T-cell (primary cell): ENCODE data around the gene KCTD16. TPM values are rescaled to one million over a fixed set of nuclear protein-coding genes. Genes with fewer than 3 reads are reported as not detected.

ENCODE experiments used
- ATAC-seq, 4 experiments: fragments of 200-7000 bp in 3 of 4; fragments of 150-1000 bp in 1 of 4; cut with Tn5 transposase; replicated peaks in 1 of 4; 1 replicate in 3 of 4; 2 replicates in 1 of 4; pipeline ENCODE4 v1.10.0; 2021; ENCODE audit warnings: moderate library complexity in 3 of 4, mild to moderate bottlenecking in 2 of 4, moderate number of reproducible peaks in 1 of 4
- CTCF ChIA-PET, 2 donors: fragments of 300-600 bp; sonication (Branson Sonifier 250); formaldehyde crosslinking; loops; one replicate each; lab custom pipeline; 2022; ENCODE audit warnings: antibody characterized with exemption in 2 of 2; lab: Charles Lee
- POLR2A ChIA-PET, 2 donors: fragments of 300-600 bp; sonication (Branson Sonifier 250); formaldehyde crosslinking; loops; one replicate each; lab custom pipeline; 2022; ENCODE audit warnings: antibody characterized with exemption in 2 of 2; lab: Charles Lee
- DNase-seq, 35 experiments: peaks; one replicate each; pipeline versions ENCODE4 v3.0.0 to v3.0.0-alpha.2; 2013 to 2023
- H3K27ac ChIP-seq: one replicate; pipeline ENCODE4 v1.5.1; 2013; ENCODE audit warnings: low read length
- H3K27me3 ChIP-seq, 2 experiments: replicated peaks in 1 of 2; 1 replicate in 1 of 2; 2 replicates in 1 of 2; pipeline versions ENCODE4 v1.6.1 to v1.7.0; 2013; ENCODE audit warnings: low read length in 1 of 2, mixed read lengths in 1 of 2; ENCODE audit not compliant: control insufficient read depth in 2 of 2, insufficient read depth in 2 of 2; ENCODE audit errors: extremely low read depth in 1 of 2
- H3K36me3 ChIP-seq, 2 donors: 1 replicate in 1 of 2; 2 replicates in 1 of 2; pipeline versions ENCODE4 v1.6.1 to v1.7.0; 2013; ENCODE audit warnings: low read length in 1 of 2; ENCODE audit not compliant: control insufficient read depth in 2 of 2, insufficient read depth in 1 of 2; ENCODE audit errors: extremely low read depth in 1 of 2
- H3K4me1 ChIP-seq, 2 experiments: 1 replicate in 1 of 2; 2 replicates in 1 of 2; pipeline versions ENCODE4 v1.6.1 to v1.7.0; 2013; ENCODE audit warnings: low read length in 2 of 2, mixed read lengths in 1 of 2; ENCODE audit not compliant: insufficient read depth in 2 of 2, control insufficient read depth in 1 of 2; ENCODE audit errors: extremely low read depth in 1 of 2
- H3K4me3 ChIP-seq, 2 donors: 1 replicate in 1 of 2; 2 replicates in 1 of 2; pipeline versions ENCODE4 v1.5.1 to v1.7.0; 2013; ENCODE audit warnings: mild to moderate bottlenecking in 2 of 2, low read length in 1 of 2, moderate library complexity in 1 of 2; ENCODE audit not compliant: control insufficient read depth in 1 of 2; ENCODE audit errors: extremely low read depth in 1 of 2
- H3K9me3 ChIP-seq: 2 replicates; pipeline ENCODE4 v1.7.0; 2013
- H3K27ac Mint-ChIP-seq, 2 donors: one replicate each; pipeline ENCODE4 v1.8.0; 2020 to 2021; ENCODE audit warnings: mild to moderate bottlenecking in 2 of 2, mixed read lengths in 2 of 2
- H3K27me3 Mint-ChIP-seq, 2 donors: one replicate each; pipeline ENCODE4 v1.8.0; 2021 to 2022; ENCODE audit warnings: mixed read lengths in 2 of 2
- H3K36me3 Mint-ChIP-seq: one replicate; pipeline ENCODE4 v1.8.0; 2021; ENCODE audit warnings: mixed read lengths
- H3K4me1 Mint-ChIP-seq, 3 donors: one replicate each; pipeline ENCODE4 v1.8.0; 2020 to 2022; ENCODE audit warnings: mixed read lengths in 3 of 3, mild to moderate bottlenecking in 1 of 3
- H3K4me3 Mint-ChIP-seq, 3 donors: one replicate each; pipeline ENCODE4 v1.8.0; 2020 to 2022; ENCODE audit warnings: mild to moderate bottlenecking in 3 of 3, mixed read lengths in 3 of 3, moderate library complexity in 3 of 3
- H3K9me3 Mint-ChIP-seq, 3 donors: one replicate each; pipeline ENCODE4 v1.8.0; 2020 to 2022; ENCODE audit warnings: mixed read lengths in 3 of 3
- WGBS: methylation state at CpG from one replicate; pipeline ENCODE4 v1.1.5; 2013; ENCODE audit warnings: missing lambda C conversion rate; ENCODE audit not compliant: insufficient coverage; 5-methylcytosine and 5-hydroxymethylcytosine counted together
- total RNA-seq, 35 experiments: library from RNA in 6 of 35; stranded (reverse) in 6 of 35; fragments of 120-200 nt in 1 of 35; gene quantifications; one replicate each; pipeline versions ENCODE4 v1.2.1 to v1.2.4 and lab custom pipeline; 2013 to 2026

The KCTD16 gene
- total RNA-seq, 5 donors from 2014 or later (not counting 1 experiment from before 2014, with no cell fraction given) = 0.03 to 0.20 (median 0.10) TPM; not detected in 1

DNA sequence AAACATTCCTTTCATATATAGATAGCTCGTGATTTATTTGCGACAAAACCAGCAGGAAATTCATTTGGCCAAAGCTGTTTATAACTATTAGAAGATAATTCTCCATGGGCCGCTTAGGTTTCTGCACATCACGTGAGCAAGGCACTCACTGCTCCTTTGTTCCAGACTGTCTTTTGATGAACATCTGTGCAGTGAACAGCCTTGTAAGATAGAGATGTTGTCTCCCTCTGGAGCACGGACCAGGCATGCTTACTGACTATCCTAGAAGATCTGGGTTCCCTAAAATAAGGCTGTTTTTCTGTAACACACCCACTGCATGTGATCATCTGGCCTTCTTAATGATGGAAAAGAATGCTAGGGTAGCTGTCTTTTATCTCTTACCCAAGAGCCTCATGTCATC, 31.1 kb upstream of the KCTD16 start:
- Histone ChIP-seq H3K27me3 (no peaks in the 10 kb centered on the region), H3K27ac (no peak overlapping the region), H3K36me3 (no peaks in the 10 kb centered on the region), H3K9me3 (no peaks in the 10 kb centered on the region), H3K4me1 (no peaks in the 10 kb centered on the region), H3K4me3 (no peak overlapping the region)
- Mint-ChIP-seq H3K27me3 (peaks cover 5 to 9% of the 10 kb centered on the region in 2 donors), H3K9me3 (no peaks in the 10 kb centered on the region), H3K36me3 (no peaks in the 10 kb centered on the region), H3K4me3 (no peak overlapping the region), H3K4me1 (peaks cover 6 to 16% (median 6%) of the 10 kb centered on the region in 3 donors), H3K27ac (no peak overlapping the region)
- ATAC-seq (no peak), DNase-seq (no peak)
- 74% methylated on average over 3 of the region's 5 CpGs for WGBS
- CTCF ChIA-PET = interaction anchor here in 1 of 2 donors (1.5 kb wide), 1 partner anchor 8 kb away, joined by 6 read pairs; no protein-coding TSS in a partner anchor
- POLR2A ChIA-PET = no interaction called here

DNA sequence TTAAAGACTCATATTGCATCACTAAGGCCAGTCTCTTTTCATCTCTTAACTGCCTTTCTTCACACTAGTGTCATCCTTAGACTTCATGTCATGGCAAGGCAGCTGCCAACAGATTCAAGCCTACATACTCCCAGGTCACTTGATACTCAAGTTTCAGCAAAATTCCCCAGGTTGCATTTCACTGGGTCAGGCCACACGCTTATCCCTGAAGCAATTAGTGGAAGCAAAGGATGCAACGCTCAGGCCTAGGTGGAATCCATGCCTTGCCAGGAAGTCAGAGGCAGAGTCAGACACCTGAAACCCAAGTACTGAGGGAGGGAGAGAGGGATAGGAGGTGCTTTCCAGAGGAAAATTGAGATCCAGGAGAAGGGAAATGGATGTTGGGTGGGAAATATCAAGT, 29.1 kb upstream of the KCTD16 start:
- H3K27ac ChIP-seq = no peak overlapping the region
- Mint-ChIP-seq H3K36me3 (no peaks in the 10 kb centered on the region), H3K4me3 (no peak overlapping the region), H3K27me3 (peaks cover 5 to 15% of the 10 kb centered on the region in 2 donors), H3K9me3 (no peaks in the 10 kb centered on the region), H3K27ac (no peak overlapping the region), H3K4me1 (peaks cover 6 to 10% (median 6%) of the 10 kb centered on the region in 3 donors)
- ChIA-PET CTCF (interaction anchor here in 1 of 2 donors (1.1 kb wide), 1 partner anchor 1388 kb away, joined by 3 read pairs; no protein-coding TSS in a partner anchor), POLR2A (interaction anchor here in 1 of 2 donors (0.7 kb wide), 1 partner anchor 822 kb away, joined by 3 read pairs; no protein-coding TSS in a partner anchor)
- WGBS = 100% methylated on average over 2 of the region's 2 CpGs
- H3K27me3 ChIP-seq = no peaks in the 10 kb centered on the region
- H3K9me3 ChIP-seq = no peaks in the 10 kb centered on the region
- H3K4me1 ChIP-seq = no peaks in the 10 kb centered on the region
- H3K36me3 ChIP-seq = no peaks in the 10 kb centered on the region
- DNase-seq = no peak
- no peak overlapping the region for H3K4me3 ChIP-seq
- ATAC-seq = no peak

DNA sequence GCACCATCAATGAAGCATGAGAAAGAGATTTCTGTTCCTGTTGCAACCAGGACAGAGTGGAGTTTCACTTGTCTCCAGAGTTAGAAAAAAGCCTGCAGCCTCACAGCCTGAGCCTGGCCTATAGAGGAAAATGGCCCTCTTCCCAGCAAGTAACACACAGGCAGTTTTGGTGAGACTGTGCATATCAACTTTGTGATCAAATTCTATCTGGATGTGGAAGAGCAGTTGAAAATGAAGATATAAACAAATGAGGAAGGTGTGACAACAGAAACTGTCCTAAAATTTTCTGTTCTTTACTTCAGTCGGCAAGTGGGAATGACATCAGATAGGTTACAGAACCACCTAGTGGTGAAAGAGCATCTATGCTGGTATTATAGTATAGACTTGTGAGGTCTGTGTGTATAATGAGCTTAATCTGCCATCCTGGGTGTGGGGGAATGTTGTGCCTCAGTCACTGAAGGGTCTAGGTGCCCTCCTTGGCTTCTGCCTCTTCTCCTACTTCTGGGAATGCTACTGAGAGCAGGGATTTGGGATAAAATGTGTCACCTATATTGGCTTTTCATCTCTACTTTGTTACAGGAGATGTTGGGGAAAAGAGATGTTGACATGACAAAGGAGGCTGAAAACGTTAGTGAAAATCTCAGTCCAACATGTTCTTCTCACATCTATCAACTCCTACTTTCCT, 28.4 kb upstream of the KCTD16 start:
- no CpG with 5 or more reads among the region's 2 CpGs for WGBS
- ChIA-PET POLR2A (no interaction called here), CTCF (interaction anchor here (0.5 to 1.6 kb wide), 6 partner anchors 12 to 1389 kb away, joined by 3 to 5 read pairs (median 3); no protein-coding TSS in a partner anchor)
- Mint-ChIP-seq H3K9me3 (no peaks in the 10 kb centered on the region), H3K27me3 (peaks cover 5 to 15% of the 10 kb centered on the region in 2 donors), H3K4me1 (peaks cover 6 to 10% (median 6%) of the 10 kb centered on the region in 3 donors), H3K27ac (no peak overlapping the region), H3K36me3 (no peaks in the 10 kb centered on the region), H3K4me3 (no peak overlapping the region)
- DNase-seq = peak in 1 of 35 experiments; percentile 46
- no peaks in the 10 kb centered on the region for H3K4me1 ChIP-seq
- no peak overlapping the region for H3K27ac ChIP-seq
- peak; percentile 68 to 86 (median 76) for ATAC-seq
- no peak overlapping the region for H3K4me3 ChIP-seq
- H3K27me3 ChIP-seq = no peaks in the 10 kb centered on the region
- H3K36me3 ChIP-seq = no peaks in the 10 kb centered on the region
- no peaks in the 10 kb centered on the region for H3K9me3 ChIP-seq

DNA sequence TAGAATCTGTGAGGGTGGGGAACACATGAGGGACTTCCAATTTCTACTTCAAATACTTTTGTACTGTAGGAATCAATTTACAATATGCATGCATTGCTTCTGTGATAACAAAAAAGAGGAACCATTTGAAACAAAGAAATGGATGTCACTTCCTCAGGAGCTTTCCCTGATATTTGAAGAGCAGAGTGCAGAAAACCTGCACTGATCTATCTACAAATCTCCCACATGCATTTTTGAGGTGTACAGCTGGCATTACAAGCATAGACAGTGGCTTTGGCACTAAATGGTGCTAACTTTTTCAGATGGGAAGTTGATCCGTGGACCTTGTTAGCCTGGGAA, 27.9 kb upstream of the KCTD16 start:
- Histone ChIP-seq H3K36me3 (no peaks in the 10 kb centered on the region), H3K27ac (no peak overlapping the region), H3K4me3 (no peak overlapping the region), H3K4me1 (no peaks in the 10 kb centered on the region), H3K27me3 (no peaks in the 10 kb centered on the region), H3K9me3 (no peaks in the 10 kb centered on the region)
- Mint-ChIP-seq H3K9me3 (no peaks in the 10 kb centered on the region), H3K4me1 (peaks cover 6 to 10% (median 6%) of the 10 kb centered on the region in 3 donors), H3K27me3 (peaks cover 5 to 15% of the 10 kb centered on the region in 2 donors), H3K4me3 (no peak overlapping the region), H3K36me3 (no peaks in the 10 kb centered on the region), H3K27ac (no peak overlapping the region)
- POLR2A ChIA-PET = no interaction called here
- DNase-seq (no peak), ATAC-seq (no peak)
- CTCF ChIA-PET = interaction anchor here (0.5 to 1.6 kb wide), 7 partner anchors 12 to 1389 kb away, joined by 3 to 5 read pairs (median 3); no protein-coding TSS in a partner anchor
- WGBS = no CpG with 5 or more reads among the region's 1 CpG

DNA sequence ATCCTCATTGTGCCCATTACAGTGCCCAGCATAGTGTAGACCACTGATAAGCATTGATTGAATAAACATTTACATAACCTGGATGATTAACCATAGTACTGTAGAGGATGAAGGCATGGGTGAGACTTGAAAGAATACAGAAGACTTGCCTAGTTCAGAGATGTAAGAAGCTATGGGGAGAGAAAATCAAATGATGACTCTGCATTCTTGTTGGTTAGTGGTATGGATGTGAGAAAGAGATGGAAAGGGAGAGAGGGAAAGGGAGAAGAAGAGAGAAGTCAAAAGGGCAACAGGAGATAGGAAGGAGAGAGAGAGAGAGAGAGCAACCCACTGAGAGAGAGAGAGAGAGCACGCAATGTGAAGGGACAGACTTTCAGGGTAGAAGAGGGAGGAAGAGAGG, 27.0 kb upstream of the KCTD16 start:
- peaks cover 5 to 15% of the 10 kb centered on the region in 2 donors for H3K27me3 Mint-ChIP-seq
- DNase-seq (no peak), ATAC-seq (no peak)
- Histone ChIP-seq H3K4me3 (no peak overlapping the region), H3K36me3 (no peaks in the 10 kb centered on the region), H3K27me3 (no peaks in the 10 kb centered on the region), H3K9me3 (no peaks in the 10 kb centered on the region), H3K27ac (no peak overlapping the region), H3K4me1 (no peaks in the 10 kb centered on the region)
- no peaks in the 10 kb centered on the region for H3K9me3 Mint-ChIP-seq
- no peaks in the 10 kb centered on the region for H3K36me3 Mint-ChIP-seq
- ChIA-PET CTCF (interaction anchor here in 1 of 2 donors (1.1 to 1.6 kb wide), 2 partner anchors 14 to 1140 kb away, joined by 3 read pairs; no protein-coding TSS in a partner anchor), POLR2A (no interaction called here)
- no peak overlapping the region for H3K27ac Mint-ChIP-seq
- H3K4me1 Mint-ChIP-seq = peaks cover 6 to 10% (median 6%) of the 10 kb centered on the region in 3 donors
- H3K4me3 Mint-ChIP-seq = no peak overlapping the region
- WGBS = 100% methylated on average over 1 of the region's 1 CpG

DNA sequence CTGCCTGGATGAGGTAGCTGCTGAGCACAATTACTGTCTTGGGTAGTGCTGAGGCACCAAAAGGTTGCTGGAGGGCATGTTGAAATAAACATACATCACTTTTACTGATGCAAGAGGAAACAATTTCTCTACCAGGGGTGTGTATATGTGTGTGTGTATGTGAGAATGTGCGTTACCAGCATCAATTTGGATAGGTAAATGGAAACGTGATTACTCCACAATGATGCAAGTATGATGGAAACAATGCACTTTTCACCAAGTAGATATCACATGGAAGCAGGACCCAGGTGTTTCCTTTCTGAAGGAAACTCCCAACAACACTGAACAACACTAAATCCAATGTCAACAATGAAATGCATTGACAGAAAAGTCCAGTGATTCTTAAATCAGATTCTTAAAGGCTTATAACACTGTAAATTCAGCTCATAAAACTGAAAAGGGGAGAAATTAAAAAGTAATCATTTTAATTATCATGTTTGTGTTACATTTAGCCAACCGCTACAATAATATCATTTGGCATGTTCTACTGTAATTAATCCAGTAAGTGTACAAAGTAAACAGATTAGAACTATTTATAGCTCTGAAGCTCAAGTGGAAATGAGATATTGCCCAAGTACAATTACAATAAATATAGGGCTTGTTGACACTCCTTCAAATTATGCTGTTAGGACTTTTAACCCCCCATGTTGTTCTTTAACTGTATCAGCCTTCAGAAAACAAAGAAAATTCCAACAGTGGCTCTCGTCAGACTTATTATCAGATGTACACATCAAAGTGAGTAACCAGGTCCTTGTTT, 25.5 kb upstream of the KCTD16 start:
- Histone ChIP-seq H3K4me1 (no peaks in the 10 kb centered on the region), H3K36me3 (no peaks in the 10 kb centered on the region), H3K27ac (no peak overlapping the region), H3K9me3 (no peaks in the 10 kb centered on the region), H3K27me3 (no peaks in the 10 kb centered on the region), H3K4me3 (no peak overlapping the region)
- WGBS = no CpG with 5 or more reads among the region's 4 CpGs
- H3K27me3 Mint-ChIP-seq = peaks cover 5 to 15% of the 10 kb centered on the region in 2 donors
- ChIA-PET CTCF (interaction anchor here in 1 of 2 donors (0.6 kb wide), 1 partner anchor 1449 kb away, joined by 4 read pairs; no protein-coding TSS in a partner anchor), POLR2A (no interaction called here)
- no peak overlapping the region for H3K27ac Mint-ChIP-seq
- H3K36me3 Mint-ChIP-seq = no peaks in the 10 kb centered on the region
- peaks cover 6 to 10% (median 6%) of the 10 kb centered on the region in 3 donors for H3K4me1 Mint-ChIP-seq
- no peaks in the 10 kb centered on the region for H3K9me3 Mint-ChIP-seq
- no peak for DNase-seq
- ATAC-seq = no peak
- no peak overlapping the region for H3K4me3 Mint-ChIP-seq
